K562 (cell line): ENCODE data around the gene ZNF668. TPM values are rescaled to one million over a fixed set of nuclear protein-coding genes. Genes with fewer than 3 reads are reported as not detected.

ENCODE experiments used
- ATF4 ChIP-seq: fragments of 450-650 bp; formaldehyde crosslinking; IDR thresholded peaks from 2 replicates; pipeline ENCODE4 v1.4.0; 2022; ENCODE audit warnings: mild to moderate bottlenecking, moderate library complexity
- CBX8 ChIP-seq: fragments of 200-600 bp; sonication (generic); IDR thresholded peaks from 2 replicates; pipeline ENCODE4 v1.6.1; 2012; ENCODE audit warnings: borderline replicate concordance, mixed run types, low read depth, mild to moderate bottlenecking, moderate library complexity, mixed read lengths, low read length, control low read depth, inconsistent platforms; ENCODE audit not compliant: poor library complexity, severe bottlenecking; ENCODE audit errors: extremely low read depth
- ESRRA ChIP-seq: fragments of 450-650 bp; IDR thresholded peaks from 2 replicates; pipeline ENCODE4 v1.6.1; 2014; ENCODE audit warnings: low read depth, mild to moderate bottlenecking, moderate library complexity, borderline replicate concordance
- GABPB1 ChIP-seq: sonication (generic); formaldehyde crosslinking; IDR thresholded peaks from 2 replicates; pipeline ENCODE4 v1.8.0; 2022; ENCODE audit warnings: mild to moderate bottlenecking, missing genetic modification reagents
- HCFC1 ChIP-seq: IDR thresholded peaks from 2 replicates; pipeline ENCODE4 v1.6.1; 2012; ENCODE audit warnings: low read depth, low read length, improper control_type of control experiment
- NFATC3 ChIP-seq: fragments of 450-650 bp; IDR thresholded peaks from 2 replicates; pipeline ENCODE4 v1.6.1; 2017; ENCODE audit warnings: mild to moderate bottlenecking
- PHB ChIP-seq: fragments of 250-450 bp; sonication (Bioruptor Pico); IDR thresholded peaks from 2 replicates; pipeline ENCODE4 v1.5.0; 2021
- POLR2A ChIP-seq: fragments of 450-650 bp; conservative IDR thresholded peaks from 2 replicates; pipeline ENCODE4 v1.6.1; 2016
- RUNX1 ChIP-seq: sonication (generic); IDR thresholded peaks from 2 replicates; pipeline ENCODE4 v1.6.1; 2016; ENCODE audit warnings: antibody characterized with exemption, low read depth
- SRSF7 ChIP-seq: fragments of 200-400 bp; formaldehyde crosslinking; optimal IDR thresholded peaks from 2 replicates; pipeline ENCODE3; 2017; ENCODE audit warnings: mild to moderate bottlenecking, low read depth, low read length
- TEAD1 ChIP-seq, 2 experiments: fragments of 450-650 bp in 1 of 2; sonication (generic) in 1 of 2; formaldehyde crosslinking; IDR thresholded peaks; 2 replicates each; pipeline versions ENCODE4 v1.4.0 to v1.8.0; 2020 to 2022; ENCODE audit warnings: mild to moderate bottlenecking in 2 of 2, missing genetic modification reagents in 1 of 2
- ZBTB12 ChIP-seq: fragments of 250-450 bp; sonication (Bioruptor Pico); IDR thresholded peaks from 2 replicates; pipeline ENCODE4 v1.4.0; 2020
- ZBTB2 ChIP-seq: fragments of 450-650 bp; IDR thresholded peaks from 2 replicates; pipeline ENCODE4 v1.6.1; 2016; ENCODE audit warnings: antibody characterized with exemption
- ZBTB33 ChIP-seq: sonication (generic); formaldehyde crosslinking; IDR thresholded peaks from 2 replicates; pipeline ENCODE4 v1.8.1; 2023; ENCODE audit warnings: mild to moderate bottlenecking, missing genetic modification reagents
- ZC3H4 ChIP-seq: sonication (generic); formaldehyde crosslinking; IDR thresholded peaks from 2 replicates; pipeline ENCODE4 v1.9.0; 2021; ENCODE audit warnings: missing genetic modification reagents, borderline replicate concordance
- polyA plus RNA-seq, 8 experiments: library from polyadenylated mRNA; depleted of rRNA in 4 of 8; stranded (reverse) in 5 of 8; unstranded in 3 of 8; fragments of >200 nt; fragmentation: Nextera tagmentation in 2 of 8; fragmentation: Illumina TruSeq in 1 of 8; extraction: Ambion mirVana in 2 of 8; extraction: Trizol in 1 of 8; gene quantifications; 2 replicates each; pipeline versions ENCODE4 v1.2.1 to v1.2.3, GENCODE V29; 2011 to 2014; ENCODE audit warnings: inconsistent platforms in 1 of 8, missing spikeins in 1 of 8
- total RNA-seq, 7 experiments: library from RNA; depleted of rRNA in 6 of 7; stranded (reverse); fragments of >200 nt in 6 of 7; fragmentation: Illumina TruSeq in 2 of 7; extraction: Trizol in 2 of 7; gene quantifications; 2 replicates each; pipeline versions ENCODE4 v1.2.1 to v1.2.3, GENCODE V29; 2011 to 2021; ENCODE audit warnings: low replicate concordance in 1 of 7
- TF ChIP-seq, protein P1 (sequence below), 2 experiments: fragments of 450-650 bp; conservative IDR thresholded peaks; 2 replicates each; pipeline ENCODE4 v1.6.1; 2017; ENCODE audit warnings: mild to moderate bottlenecking in 2 of 2, moderate library complexity in 2 of 2
- TF ChIP-seq, protein P2 (sequence below): IDR thresholded peaks from 3 replicates; pipeline ENCODE4 v1.6.1; 2011; ENCODE audit warnings: borderline replicate concordance, mild to moderate bottlenecking; ENCODE audit not compliant: insufficient read length, insufficient read depth

The ZNF668 gene
- total and polyA plus RNA-seq, 9 of the 15 experiments (the other 6 are each of a cell fraction or from before 2014, with no cell fraction given) = 0.04 to 15.3 (median 3.8) TPM; not detected in 1

DNA sequence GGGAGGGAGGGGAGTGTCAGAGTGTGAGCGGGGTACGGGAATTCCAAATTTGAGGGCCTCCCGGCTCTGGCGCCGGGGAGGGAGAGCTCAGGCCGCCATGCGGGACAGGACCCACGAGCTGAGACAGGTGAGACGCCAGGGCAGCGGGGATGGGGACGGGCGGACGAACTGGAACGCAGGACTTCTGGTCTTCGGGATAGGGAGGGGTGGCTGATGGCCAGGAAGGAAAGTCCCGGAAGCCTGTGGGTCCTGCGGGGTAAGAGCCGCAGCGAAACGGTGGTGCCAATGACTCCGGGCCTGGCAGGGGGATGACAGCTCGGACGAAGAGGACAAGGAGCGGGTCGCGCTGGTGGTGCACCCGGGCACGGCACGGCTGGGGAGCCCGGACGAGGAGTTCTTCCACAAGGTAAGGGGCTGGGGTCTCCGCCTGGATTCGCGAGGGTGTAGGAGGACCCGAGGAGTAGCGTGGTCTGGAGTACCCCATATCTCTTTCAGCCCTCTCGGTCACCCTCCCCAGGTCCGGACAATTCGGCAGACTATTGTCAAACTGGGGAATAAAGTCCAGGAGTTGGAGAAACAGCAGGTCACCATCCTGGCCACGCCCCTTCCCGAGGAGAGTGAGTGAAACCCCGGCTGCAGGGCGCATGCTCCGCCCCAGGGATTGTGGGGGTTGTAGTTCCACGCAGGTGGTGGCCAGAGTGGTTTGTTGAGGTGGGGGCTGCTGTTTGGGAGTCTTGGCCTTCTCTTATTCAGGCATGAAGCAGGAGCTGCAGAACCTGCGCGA, 40.1 kb downstream of the ZNF668 start (continued):
- TF ChIP-seq ZC3H4 (CRISPR knock-in tag) (no peak), PHB (CRISPR knock-in tag) (no peak), CBX8 (no peak), ZBTB2 (peak; percentile 87), HCFC1 (peak; percentile 97), SRSF7 (no peak), ATF4 (no peak), POLR2A (0 out of 2 replicates have a peak, but pooled peaks have one; percentile 23), ZBTB12 (CRISPR knock-in tag) (no peak), ESRRA (0 out of 2 replicates have a peak, but pooled peaks have one; percentile 17), TEAD1 (CRISPR knock-in tag; IDR thresholded peaks at IDR 0.05) (no peak), GABPB1 (CRISPR knock-in tag) (no peak), RUNX1 (no peak), NFATC3 (no peak), ZBTB33 (CRISPR knock-in tag) (no peak)
- TF ChIP-seq, protein P1, sequence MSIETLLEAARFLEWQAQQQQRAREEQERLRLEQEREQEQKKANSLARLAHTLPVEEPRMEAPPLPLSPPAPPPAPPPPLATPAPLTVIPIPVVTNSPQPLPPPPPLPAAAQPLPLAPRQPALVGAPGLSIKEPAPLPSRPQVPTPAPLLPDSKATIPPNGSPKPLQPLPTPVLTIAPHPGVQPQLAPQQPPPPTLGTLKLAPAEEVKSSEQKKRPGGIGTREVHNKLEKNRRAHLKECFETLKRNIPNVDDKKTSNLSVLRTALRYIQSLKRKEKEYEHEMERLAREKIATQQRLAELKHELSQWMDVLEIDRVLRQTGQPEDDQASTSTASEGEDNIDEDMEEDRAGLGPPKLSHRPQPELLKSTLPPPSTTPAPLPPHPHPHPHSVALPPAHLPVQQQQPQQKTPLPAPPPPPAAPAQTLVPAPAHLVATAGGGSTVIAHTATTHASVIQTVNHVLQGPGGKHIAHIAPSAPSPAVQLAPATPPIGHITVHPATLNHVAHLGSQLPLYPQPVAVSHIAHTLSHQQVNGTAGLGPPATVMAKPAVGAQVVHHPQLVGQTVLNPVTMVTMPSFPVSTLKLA (conservative IDR thresholded peaks at IDR 0.05) = peak; percentile 98
- TF ChIP-seq, protein P2, sequence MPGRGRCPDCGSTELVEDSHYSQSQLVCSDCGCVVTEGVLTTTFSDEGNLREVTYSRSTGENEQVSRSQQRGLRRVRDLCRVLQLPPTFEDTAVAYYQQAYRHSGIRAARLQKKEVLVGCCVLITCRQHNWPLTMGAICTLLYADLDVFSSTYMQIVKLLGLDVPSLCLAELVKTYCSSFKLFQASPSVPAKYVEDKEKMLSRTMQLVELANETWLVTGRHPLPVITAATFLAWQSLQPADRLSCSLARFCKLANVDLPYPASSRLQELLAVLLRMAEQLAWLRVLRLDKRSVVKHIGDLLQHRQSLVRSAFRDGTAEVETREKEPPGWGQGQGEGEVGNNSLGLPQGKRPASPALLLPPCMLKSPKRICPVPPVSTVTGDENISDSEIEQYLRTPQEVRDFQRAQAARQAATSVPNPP = no peak
